Small intestine (tissue), 7 donors: ENCODE measurements around the gene PAFAH1B2. TPM values are rescaled to one million over a fixed set of nuclear protein-coding genes. Genes with fewer than 3 reads are reported as not detected.

Experiments used
- DNase-seq, 2 donors: peaks; one replicate each; pipeline versions ENCODE4 v3.0.0 to v3.0.0-alpha.2; 2013
- FAIRE-seq: peaks from 2 replicates; lab custom pipeline; 2012; peaks lifted over from hg19 to GRCh38; lab: Jason Lieb, UNC
- H3K27ac ChIP-seq, 3 donors: one replicate each; pipeline ENCODE4 v1.5.1; 2013; ENCODE audit warnings: low read length in 2 of 3, mild to moderate bottlenecking in 2 of 3, control low read depth in 1 of 3, inconsistent platforms in 1 of 3, low read depth in 1 of 3, moderate library complexity in 1 of 3
- H3K27me3 ChIP-seq, 3 donors: one replicate each; pipeline ENCODE4 v1.6.1; 2013; ENCODE audit warnings: low read length in 3 of 3, inconsistent platforms in 1 of 3; ENCODE audit not compliant: control insufficient read depth in 3 of 3, insufficient read depth in 3 of 3
- H3K36me3 ChIP-seq, 3 donors: one replicate each; pipeline ENCODE4 v1.6.1; 2013; ENCODE audit warnings: low read length in 3 of 3, inconsistent platforms in 1 of 3, low read depth in 1 of 3, mild to moderate bottlenecking in 1 of 3, moderate library complexity in 1 of 3; ENCODE audit not compliant: control insufficient read depth in 3 of 3, insufficient read depth in 2 of 3
- H3K4me1 ChIP-seq, 3 donors: one replicate each; pipeline ENCODE4 v1.6.1; 2013; ENCODE audit warnings: low read length in 2 of 3, inconsistent platforms in 1 of 3, low read depth in 1 of 3, mild to moderate bottlenecking in 1 of 3, moderate library complexity in 1 of 3; ENCODE audit not compliant: control insufficient read depth in 3 of 3, insufficient read depth in 2 of 3
- H3K4me3 ChIP-seq, 3 donors: one replicate each; pipeline ENCODE4 v1.5.1; 2013; ENCODE audit warnings: low read length in 3 of 3, control low read depth in 1 of 3, inconsistent platforms in 1 of 3, low read depth in 1 of 3, mild to moderate bottlenecking in 1 of 3, moderate library complexity in 1 of 3
- H3K9me3 ChIP-seq, 2 donors: one replicate each; pipeline ENCODE4 v1.6.1; 2013; ENCODE audit warnings: low read depth in 1 of 2, low read length in 1 of 2; ENCODE audit not compliant: control insufficient read depth in 2 of 2, insufficient read depth in 1 of 2
- WGBS, 3 donors: extraction: QIAGEN DNeasy Blood & Tissue Kit; methylation state at CpG; one replicate each; pipeline ENCODE4 v1.1.7; 2013; 5-methylcytosine and 5-hydroxymethylcytosine counted together
- polyA plus RNA-seq, 4 donors: library from polyadenylated mRNA; stranded (reverse) in 3 of 4; unstranded in 1 of 4; fragments of 200-250 nt in 3 of 4; fragments of 120-200 nt in 1 of 4; gene quantifications; one replicate each; pipeline versions ENCODE4 v1.2.1 to v1.2.3, GENCODE V29; 2013
- donor health status: healthy with polysubstance abuse.
- donor health status: control.
- donor health status: control.
- donor health status: Bipolar disorder and iron deficiency.
- donor health status: healthy.

Gene PAFAH1B2
- polyA plus RNA-seq, 4 donors = 23.2 to 44.7 (median 25.7) TPM

DNA sequence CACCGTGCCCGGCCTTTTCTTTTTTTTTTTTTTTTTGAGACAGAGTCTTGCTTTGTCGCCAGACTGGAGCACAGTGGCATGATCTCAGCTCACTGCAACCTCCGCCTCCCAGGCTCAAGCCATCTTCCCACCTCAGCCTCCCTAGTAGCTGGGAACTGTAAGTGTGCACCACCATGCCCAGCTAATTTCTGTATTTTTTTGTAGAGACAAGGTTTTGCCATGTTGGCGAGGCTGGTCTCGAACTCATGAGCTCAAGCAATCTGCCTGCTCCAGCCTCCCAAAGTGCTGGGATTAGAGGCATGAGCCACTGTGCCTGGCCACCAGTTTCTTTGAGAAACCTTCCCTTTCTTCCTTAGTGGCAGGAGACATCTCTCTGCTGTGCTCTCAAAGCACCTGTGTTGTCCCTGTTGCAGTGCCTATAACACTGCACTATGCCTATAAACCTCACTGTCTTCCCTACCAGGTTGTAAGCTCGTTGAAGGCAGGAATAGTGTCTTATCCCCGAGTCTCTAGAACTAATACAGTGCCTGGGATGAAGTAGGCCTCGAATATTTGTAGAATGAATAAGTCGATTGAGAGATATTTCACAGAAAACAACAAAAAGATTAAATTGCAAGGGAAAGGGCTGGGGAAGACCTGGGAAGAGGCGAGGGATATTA is 68.7 kb downstream of the PAFAH1B2 start:
- DNase-seq (no peak), FAIRE-seq (no peak)
- no peak overlapping the region for H3K27ac ChIP-seq
- H3K36me3 ChIP-seq = peaks cover 8 to 41% (median 25%) of the 10 kb centered on the region in 3 donors
- no peak overlapping the region for H3K4me3 ChIP-seq
- H3K9me3 ChIP-seq = no peaks in the 10 kb centered on the region
- 96% methylated on average over 9 to 11 of the region's 11 CpGs for WGBS, 3 donors
- H3K4me1 ChIP-seq = no peaks in the 10 kb centered on the region
- H3K27me3 ChIP-seq = no peaks in the 10 kb centered on the region

DNA sequence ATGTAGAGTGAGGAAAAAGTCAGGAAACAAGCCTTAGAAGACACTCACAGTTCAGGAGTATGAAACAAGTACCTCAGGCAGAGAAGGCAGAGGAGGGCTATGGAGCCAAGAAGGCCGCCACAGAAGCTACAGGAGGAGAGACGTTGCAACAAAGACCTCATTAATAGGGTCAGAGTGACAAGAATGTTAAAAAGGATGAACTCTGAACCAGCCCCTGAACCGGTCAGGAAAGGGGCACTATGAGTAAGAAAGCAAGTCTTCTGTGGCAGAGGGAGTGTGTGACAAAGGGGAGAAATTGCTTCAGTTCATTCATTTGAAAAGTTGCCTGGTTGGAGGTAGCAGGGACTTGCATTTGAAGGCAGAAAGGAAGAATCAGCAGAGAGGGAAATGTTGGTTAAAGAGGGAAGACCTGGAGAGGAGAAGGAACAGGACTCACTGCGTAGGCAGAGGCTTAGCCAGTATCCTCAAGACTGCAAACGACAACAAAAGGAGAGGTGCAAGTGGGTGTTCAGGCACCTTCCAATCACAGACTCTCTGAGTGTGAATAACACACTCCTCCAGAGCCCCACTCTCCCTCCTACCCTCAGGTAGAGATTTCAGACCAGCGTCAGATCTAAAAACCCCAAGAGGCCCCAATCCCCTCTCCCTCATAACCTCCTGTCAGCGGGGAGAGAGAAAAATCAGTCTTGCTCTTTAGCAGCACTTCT is 70.5 kb downstream of the PAFAH1B2 start:
- Histone ChIP-seq H3K27ac (no peak overlapping the region), H3K4me1 (peaks cover 0 to 5% (median 0%) of the 10 kb centered on the region in 3 donors), H3K27me3 (no peaks in the 10 kb centered on the region), H3K4me3 (no peak overlapping the region), H3K36me3 (peaks cover 17 to 55% (median 35%) of the 10 kb centered on the region in 3 donors), H3K9me3 (no peaks in the 10 kb centered on the region)
- FAIRE-seq (no peak), DNase-seq (no peak)
- WGBS, 3 donors = 83 to 90% (median 87%) methylated on average over 7 of the region's 7 CpGs

DNA sequence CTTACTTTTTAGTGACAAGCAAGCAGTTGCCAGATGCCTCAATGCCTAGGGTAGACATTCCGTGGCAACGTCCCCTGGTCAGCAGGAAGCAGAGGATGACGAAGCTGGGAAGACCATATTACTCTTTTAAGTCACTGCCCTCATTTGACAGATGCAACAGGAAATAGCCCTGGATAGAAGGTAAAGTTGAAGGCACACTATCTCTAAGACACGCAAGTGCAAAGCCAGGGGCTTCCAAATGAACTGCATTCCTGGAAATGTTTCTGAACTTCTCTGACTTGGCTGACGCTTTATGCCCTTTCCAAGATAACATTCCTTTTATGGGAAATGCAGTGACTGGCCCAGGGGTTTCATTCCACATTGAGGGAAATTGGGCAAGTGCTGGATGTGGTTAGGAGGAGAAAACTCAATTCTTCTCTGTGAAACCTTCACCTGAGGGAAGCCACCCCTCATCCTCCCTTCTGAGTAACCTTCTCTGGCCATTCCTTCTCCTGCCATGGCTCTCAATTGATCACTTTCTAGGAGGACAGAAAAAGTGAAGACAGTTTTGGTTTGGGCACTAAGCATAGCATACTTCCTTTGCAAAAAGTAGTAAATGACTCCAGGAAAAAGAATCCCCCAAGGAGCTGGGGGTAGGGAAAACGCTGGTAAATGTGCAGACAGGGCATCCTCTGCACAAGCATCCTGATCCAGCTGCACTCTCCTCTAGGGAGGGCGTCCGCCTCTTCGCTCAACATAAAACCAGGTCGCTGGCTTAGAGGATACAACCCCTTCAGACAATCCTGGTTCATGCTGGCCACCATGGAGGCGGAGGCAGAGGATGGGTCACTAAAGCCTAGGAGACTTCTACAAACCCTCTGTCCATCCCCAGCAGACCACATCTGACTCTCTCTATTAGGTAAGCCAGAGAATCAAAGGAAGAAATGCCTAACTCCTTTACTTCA is 73.3 kb downstream of the PAFAH1B2 start:
- WGBS, 3 donors = 76 to 93% (median 86%) methylated on average over 11 of the region's 11 CpGs
- no peak for FAIRE-seq

DNA sequence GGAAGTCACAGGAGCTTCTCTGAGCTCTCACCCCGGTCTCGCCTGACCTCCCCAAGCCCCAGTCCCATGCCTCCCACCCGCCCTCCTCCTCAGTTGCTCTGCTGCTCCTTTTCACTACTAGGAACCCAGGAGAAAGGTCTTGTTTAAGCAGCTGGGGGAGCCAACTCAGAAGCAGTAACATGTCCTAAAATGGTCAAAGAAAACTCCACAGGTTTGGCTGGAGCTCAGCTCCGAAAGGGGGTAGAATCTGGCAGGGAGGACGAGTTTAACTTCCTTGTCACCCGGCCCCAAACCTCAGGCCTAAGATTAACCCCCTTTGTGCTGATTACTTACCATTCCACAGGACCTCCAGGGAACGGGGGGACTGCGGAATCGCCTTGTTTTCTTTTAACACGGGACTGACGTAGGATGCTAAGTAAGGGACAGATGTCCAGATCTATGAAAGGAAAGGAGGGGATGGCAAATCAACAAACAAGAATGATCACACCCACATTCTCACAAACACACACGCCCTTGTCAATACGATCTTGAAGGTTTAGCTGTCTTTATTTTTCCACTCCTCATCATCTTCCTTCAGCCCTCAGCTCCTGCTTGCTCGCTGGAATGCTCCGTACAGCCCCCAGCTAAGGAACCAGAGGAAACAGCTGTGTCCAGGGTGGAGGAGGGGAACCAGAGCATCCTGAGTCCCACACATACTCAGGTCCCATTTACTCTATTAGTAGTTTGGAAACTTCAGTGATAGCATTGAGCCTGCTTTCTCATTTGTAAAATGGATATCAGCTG is 74.2 kb downstream of the PAFAH1B2 start:
- H3K9me3 ChIP-seq = no peaks in the 10 kb centered on the region
- no peak for DNase-seq
- FAIRE-seq = no peak
- peaks cover 17 to 72% (median 39%) of the 10 kb centered on the region in 3 donors for H3K36me3 ChIP-seq
- H3K27ac ChIP-seq = peak overlapping the region in 2 of 3 donors; percentile 57 to 83
- H3K27me3 ChIP-seq = no peaks in the 10 kb centered on the region
- H3K4me3 ChIP-seq = no peak overlapping the region
- H3K4me1 ChIP-seq = peaks cover 7 to 34% (median 19%) of the 10 kb centered on the region in 3 donors
- 73 to 81% (median 75%) methylated on average over 15 of the region's 15 CpGs for WGBS, 3 donors

More for the DNA sequence above, 73.3 kb downstream of the PAFAH1B2 start:
- Histone ChIP-seq H3K4me1 (peaks cover 7 to 33% (median 19%) of the 10 kb centered on the region in 3 donors), H3K9me3 (no peaks in the 10 kb centered on the region), H3K36me3 (peaks cover 17 to 73% (median 40%) of the 10 kb centered on the region in 3 donors), H3K27ac (peak overlapping the region in 2 of 3 donors; percentile 57 to 83), H3K4me3 (no peak overlapping the region), H3K27me3 (no peaks in the 10 kb centered on the region)
- no peak for DNase-seq

DNA sequence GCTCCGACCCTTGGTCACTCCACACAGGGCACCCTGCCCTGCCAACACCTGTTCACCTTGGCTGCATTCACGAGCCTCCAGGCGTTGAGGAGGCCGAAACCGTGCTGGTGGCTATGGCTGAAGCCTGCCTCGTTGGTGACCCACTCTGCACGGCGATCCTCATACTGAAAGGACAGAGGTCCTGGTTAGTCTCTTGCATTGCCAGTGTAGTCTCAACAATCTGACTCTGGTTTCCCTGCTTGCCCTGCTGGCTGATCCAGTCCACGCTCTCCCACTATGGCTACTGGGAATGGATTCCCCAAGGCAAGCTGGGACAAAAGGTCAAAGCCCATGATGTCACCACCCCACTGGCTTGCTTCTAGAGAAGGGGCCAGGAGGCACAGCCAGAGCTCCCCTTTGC is 74.9 kb downstream of the PAFAH1B2 start:
- no peak for DNase-seq
- peak overlapping the region in 1 of 3 donors; percentile 42 for H3K27ac ChIP-seq
- peaks cover 7 to 40% (median 22%) of the 10 kb centered on the region in 3 donors for H3K4me1 ChIP-seq
- no peak for FAIRE-seq
- no peaks in the 10 kb centered on the region for H3K9me3 ChIP-seq
- 88 to 91% (median 89%) methylated on average over 9 of the region's 9 CpGs for WGBS, 3 donors
- H3K27me3 ChIP-seq = no peaks in the 10 kb centered on the region
- H3K36me3 ChIP-seq = peaks cover 17 to 77% (median 36%) of the 10 kb centered on the region in 3 donors
- H3K4me3 ChIP-seq = no peak overlapping the region

DNA sequence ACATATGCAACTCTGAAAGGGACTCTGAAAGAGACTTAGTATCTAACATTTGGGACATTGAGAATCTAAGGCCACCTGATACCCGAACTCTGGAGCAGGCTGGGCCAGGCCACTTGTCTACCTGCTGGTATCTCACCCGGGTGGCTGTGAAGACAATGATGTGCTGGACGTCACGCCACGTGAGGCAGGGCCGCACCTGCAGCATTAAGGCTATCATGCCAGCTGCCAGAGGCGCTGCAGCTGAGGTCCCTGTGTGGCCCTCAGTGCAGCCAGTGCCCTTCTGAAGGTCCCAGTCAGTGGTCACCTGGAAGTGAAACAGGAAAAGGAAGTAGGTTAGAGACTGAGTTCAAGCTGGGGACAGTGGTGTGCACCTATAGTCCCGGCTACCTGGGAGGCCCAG is 75.4 kb downstream of the PAFAH1B2 start:
- no peaks in the 10 kb centered on the region for H3K27me3 ChIP-seq
- H3K27ac ChIP-seq = peak overlapping the region in 2 of 3 donors; percentile 61 to 67
- no peak overlapping the region for H3K4me3 ChIP-seq
- peaks cover 7 to 45% (median 23%) of the 10 kb centered on the region in 3 donors for H3K4me1 ChIP-seq
- H3K36me3 ChIP-seq = peaks cover 17 to 79% (median 36%) of the 10 kb centered on the region in 3 donors
- H3K9me3 ChIP-seq = no peaks in the 10 kb centered on the region
- no peak for FAIRE-seq
- 78 to 85% (median 82%) methylated on average over 8 of the region's 8 CpGs for WGBS, 3 donors
- DNase-seq = no peak

DNA sequence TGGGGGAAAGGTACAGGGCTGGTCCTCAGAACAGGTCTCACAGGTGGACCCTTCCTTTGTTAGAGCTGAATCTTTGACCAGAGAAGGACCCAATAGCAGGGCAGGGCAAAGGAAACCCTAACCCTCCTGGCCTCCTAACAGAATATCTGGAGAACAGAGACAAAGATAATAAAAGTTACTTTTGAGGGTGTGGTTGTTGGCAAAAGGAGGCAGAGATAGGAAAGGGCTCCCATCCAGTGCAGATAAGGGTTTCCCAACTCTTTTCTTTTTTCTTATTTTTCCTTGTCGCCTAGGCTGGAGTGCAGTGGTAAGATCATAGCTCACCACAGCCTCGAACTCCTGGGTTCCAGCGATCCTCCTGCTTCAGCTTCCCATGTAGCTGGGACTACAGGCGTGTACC is 75.9 kb downstream of the PAFAH1B2 start:
- WGBS, 3 donors = 60 to 80% (median 61%) methylated on average over 4 of the region's 4 CpGs
- FAIRE-seq (no peak), DNase-seq (peak in 1 of 2 donors; percentile 40)
- Histone ChIP-seq H3K9me3 (no peaks in the 10 kb centered on the region), H3K27me3 (no peaks in the 10 kb centered on the region), H3K27ac (peak overlapping the region in 2 of 3 donors; percentile 61 to 78), H3K4me1 (peaks cover 7 to 49% (median 23%) of the 10 kb centered on the region in 3 donors), H3K36me3 (peaks cover 15 to 77% (median 33%) of the 10 kb centered on the region in 3 donors), H3K4me3 (no peak overlapping the region)
